AG09319 (cell line): ENCODE measurements around the gene MBD5.
"Not testable (repeated sequence)": the region's sequence is repeated elsewhere in the genome, so short reads cannot be mapped to it uniquely, and the experiment has no call there.

ENCODE experiments used
- DNase-seq: peaks from one replicate; pipeline ENCODE4 v3.0.0-alpha.2; 2010; ENCODE audit warnings: low read depth; ENCODE audit errors: extremely low read depth
- TF ChIP-seq, protein P1 (sequence below): IDR thresholded peaks from 2 replicates; pipeline ENCODE4 v1.5.1; 2011; ENCODE audit warnings: low read depth, mild to moderate bottlenecking, inconsistent platforms, low read length, moderate library complexity

Gene MBD5

DNA sequence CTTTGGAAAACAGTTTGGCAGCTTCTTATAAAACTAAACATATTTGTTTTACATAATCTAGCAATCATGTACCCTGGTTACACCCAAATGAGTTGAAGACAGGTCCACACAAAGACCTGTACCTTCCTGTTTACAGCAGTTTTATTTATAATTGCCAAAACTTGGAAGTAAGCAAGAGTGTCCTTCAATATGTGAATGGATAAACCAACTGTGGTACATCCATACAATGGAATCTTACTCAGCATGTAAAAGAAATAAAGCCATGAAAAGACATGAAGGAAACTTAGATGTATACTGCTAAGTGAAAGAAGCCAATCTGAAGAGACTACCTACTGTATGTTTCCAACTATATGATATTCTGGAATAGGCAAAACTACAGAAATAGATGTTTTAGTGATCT, 24.1 kb upstream of the MBD5 start:
- DNase-seq, result no peak
- TF ChIP-seq, protein P1, sequence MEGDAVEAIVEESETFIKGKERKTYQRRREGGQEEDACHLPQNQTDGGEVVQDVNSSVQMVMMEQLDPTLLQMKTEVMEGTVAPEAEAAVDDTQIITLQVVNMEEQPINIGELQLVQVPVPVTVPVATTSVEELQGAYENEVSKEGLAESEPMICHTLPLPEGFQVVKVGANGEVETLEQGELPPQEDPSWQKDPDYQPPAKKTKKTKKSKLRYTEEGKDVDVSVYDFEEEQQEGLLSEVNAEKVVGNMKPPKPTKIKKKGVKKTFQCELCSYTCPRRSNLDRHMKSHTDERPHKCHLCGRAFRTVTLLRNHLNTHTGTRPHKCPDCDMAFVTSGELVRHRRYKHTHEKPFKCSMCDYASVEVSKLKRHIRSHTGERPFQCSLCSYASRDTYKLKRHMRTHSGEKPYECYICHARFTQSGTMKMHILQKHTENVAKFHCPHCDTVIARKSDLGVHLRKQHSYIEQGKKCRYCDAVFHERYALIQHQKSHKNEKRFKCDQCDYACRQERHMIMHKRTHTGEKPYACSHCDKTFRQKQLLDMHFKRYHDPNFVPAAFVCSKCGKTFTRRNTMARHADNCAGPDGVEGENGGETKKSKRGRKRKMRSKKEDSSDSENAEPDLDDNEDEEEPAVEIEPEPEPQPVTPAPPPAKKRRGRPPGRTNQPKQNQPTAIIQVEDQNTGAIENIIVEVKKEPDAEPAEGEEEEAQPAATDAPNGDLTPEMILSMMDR, result no peak

DNA sequence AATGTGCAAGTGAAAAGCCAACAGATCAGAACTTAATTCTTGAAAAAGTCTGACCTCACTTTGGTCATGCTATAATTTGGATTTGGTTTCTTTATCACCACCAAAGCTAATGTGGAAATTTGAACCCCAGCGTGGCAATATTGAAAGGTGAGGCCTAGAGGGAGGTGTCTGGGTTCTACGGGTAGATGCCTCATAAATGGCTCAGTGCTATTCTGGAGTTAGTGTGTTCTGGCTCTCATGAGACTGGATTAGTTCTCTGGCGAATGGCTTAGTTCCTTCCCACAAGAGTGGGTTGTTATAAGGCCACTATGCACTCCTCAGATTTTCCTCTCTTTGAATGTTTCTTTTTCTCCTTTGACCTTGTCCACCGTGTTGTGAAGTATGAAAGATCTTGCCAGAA, 22.7 kb upstream of the MBD5 start:
- DNase-seq, result no peak
- TF ChIP-seq, protein P1, result no peak

DNA sequence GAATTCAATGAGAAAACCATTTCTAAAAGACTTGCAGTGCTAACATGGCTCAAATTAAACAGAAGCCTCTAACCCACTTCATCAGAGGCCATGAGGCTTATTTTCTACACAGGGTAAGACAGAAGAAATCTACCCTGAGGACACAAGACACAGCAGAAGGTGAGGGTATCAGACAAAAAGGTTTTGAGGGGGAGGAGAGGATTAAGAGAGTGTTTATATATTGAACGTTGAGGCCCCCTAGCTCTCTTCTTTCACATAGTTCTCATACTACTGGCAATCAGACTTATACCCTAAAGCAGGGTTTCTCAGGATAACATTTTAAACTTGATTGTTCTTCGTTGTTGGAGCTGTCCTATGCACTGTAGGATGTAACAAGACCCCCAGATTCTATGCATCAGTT, 21.8 kb upstream of the MBD5 start:
- DNase-seq, result no peak
- TF ChIP-seq, protein P1, result no peak

DNA sequence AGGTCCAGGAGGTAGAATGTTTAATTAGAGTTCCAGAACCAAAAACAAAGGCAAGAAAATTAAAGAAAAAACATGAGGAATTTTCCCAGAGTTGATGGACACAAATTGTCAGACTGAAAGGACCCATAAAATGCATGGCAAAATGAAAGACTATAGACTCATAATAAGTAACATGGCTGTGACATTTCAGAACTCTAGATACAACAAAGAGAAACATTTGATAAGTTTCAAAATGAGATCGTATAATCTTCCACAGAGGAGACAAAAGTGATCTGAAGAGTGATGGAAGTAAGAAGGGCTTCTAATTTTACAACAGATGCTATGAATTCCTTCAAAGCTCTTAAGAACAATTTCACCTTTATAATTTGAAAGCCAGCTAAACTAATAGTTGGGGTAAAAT, 20.8 kb upstream of the MBD5 start:
- TF ChIP-seq, protein P1, result no peak

DNA sequence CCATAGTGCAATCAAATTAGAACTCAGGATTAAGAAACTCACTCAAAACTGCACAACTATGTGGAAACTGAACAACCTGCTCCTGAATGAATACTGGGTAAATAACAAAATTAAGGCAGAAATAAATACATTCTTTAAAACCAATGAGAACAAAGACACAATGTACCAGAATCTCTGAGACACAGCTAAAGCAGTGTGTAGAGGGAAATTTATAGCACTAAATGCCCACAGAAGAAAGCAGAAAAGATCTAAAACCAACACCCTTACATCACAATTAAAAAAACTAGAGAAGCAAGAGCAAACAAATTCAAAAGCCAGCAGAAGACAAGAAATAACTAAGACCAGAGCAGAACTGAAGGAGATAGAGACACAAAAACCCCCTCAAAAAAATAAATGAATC, 18.5 kb upstream of the MBD5 start:
- not testable (repeated sequence) for DNase-seq

More for the DNA sequence above, 20.8 kb upstream of the MBD5 start:
- DNase-seq, result no peak

DNA sequence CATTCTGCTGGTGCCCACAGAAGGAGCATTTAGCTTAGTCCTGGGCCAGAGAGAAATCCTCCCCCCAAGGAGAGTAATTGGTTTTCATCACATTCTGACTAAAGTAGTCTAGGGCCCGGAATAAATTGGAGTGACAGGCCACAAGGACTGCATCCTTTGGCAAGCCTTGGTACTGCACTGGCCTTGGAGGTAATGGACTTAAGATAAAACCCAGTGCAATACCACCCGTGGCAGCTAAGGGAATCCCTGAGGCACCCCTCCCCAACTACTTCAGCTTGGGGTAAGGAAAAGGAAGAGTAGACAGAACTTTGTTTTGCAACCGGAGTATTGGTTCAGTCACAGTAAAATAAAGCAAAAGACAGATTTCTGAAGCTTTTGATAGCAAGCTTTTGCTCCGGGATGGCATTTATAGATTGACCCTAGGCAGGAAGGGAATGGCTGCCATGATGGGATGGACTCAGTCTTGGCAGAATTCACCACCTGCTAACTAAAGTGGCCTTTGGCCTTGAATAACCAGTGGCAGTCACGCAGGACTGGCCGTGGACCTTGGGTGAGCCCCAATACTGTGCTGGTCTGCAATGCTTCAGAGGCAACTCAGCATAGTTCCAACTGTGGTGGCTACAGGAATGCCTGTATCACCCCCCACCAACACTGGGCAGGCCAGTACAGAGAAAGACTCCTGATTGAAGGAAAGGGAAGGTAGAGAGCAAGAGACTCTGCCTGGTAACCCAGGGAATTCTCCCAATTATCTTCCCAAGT, 14.5 kb upstream of the MBD5 start:
- TF ChIP-seq, protein P1, result no peak
- DNase-seq, result no peak

DNA sequence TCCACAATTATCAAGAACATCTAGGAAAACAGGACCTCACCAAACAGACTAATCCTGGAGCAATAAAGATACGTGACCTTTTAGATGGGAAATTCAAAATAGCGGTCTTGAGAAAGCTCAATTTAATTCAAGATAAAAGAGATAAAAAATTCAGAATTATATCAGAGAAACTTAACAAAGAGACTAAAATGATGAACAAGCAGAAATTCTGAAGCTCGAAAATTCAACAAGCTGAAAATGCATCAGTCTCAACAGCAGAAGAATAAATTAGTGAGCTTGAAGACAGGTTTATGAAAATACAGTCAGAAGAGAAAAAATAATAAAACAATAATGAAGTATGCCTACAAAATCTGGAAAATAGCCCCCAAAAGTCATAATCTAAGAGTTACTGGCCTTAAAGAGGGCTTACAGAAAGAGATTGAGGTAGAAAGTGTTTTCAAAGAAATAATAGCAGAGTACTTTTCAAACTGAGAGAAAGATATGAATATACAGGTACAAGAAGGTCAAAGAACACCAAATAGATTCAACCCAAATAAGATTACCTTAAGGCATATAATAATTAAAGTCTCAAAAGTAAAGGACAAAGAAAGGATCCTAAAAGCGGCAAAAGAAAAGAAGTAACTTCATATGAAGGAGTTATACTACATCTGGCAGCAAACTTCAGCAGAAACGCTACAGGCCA, 13.5 kb upstream of the MBD5 start:
- no peak for DNase-seq
- TF ChIP-seq, protein P1, result no peak

DNA sequence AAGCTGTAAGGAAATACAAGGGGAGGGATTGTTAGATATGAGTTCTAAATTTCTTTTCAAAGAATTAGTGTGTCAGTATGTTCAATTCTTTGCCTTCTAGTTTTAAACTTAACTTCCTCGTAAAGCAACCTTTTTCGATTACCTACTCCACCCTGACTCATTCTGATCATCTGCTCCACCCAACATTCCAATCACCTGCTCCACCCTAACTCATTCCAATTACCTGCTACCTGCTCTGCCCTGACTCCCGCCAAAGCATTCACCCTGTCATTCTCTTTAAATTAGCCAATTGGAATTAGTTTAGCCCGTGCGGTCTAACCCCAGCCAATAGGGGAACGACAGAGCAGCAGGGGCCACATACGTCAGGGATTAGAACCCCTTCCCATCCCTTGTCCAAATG, 12.5 kb upstream of the MBD5 start:
- DNase-seq, result not testable (repeated sequence)
